ENCODE data around the gene KISS1.

KISS1 gene

GRCh38 chr1:204230211-204230610, 33.9 kb upstream of the KISS1 start:
- no peak overlapping the region for H3K4me3 ChIP-seq (ENCODE audit: low read depth, low read length)
- TF ChIP-seq CTCF (IDR thresholded peaks at IDR 0.05; ENCODE audit: borderline replicate concordance, insufficient read depth, low read depth, low read length): no peak

- TF ChIP-seq CTCF (IDR thresholded peaks at IDR 0.05; ENCODE audit: borderline replicate concordance, insufficient read depth, low read depth, low read length): no peak
- H3K4me3 ChIP-seq (ENCODE audit: low read depth, low read length): no peak overlapping the region
These were observed 32.6 kb upstream of the KISS1 start for GRCh38 chr1:204228896-204229295.

- no peak for TF ChIP-seq CTCF (IDR thresholded peaks at IDR 0.05; ENCODE audit: borderline replicate concordance, insufficient read depth, low read depth, low read length)
These were observed 31.9 kb upstream of the KISS1 start for GRCh38 chr1:204227996-204228785.

GRCh38 chr1:204227351-204227750, 31.1 kb upstream of the KISS1 start:
- no peak overlapping the region for H3K4me3 ChIP-seq (ENCODE audit: low read depth, low read length)
- no peak for TF ChIP-seq CTCF (IDR thresholded peaks at IDR 0.05; ENCODE audit: borderline replicate concordance, insufficient read depth, low read depth, low read length)

More at GRCh38 chr1:204227996-204228785, 31.9 kb upstream of the KISS1 start:
- H3K4me3 ChIP-seq (ENCODE audit: low read depth, low read length): no peak overlapping the region

- no peak for TF ChIP-seq CTCF (IDR thresholded peaks at IDR 0.05; ENCODE audit: borderline replicate concordance, insufficient read depth, low read depth, low read length)
- H3K4me3 ChIP-seq (ENCODE audit: low read depth, low read length): no peak overlapping the region
These were observed 29.8 kb upstream of the KISS1 start for GRCh38 chr1:204225841-204226735.

- no peak for TF ChIP-seq CTCF (IDR thresholded peaks at IDR 0.05; ENCODE audit: borderline replicate concordance, insufficient read depth, low read depth, low read length)
- no peak overlapping the region for H3K4me3 ChIP-seq (ENCODE audit: low read depth, low read length)
These were observed 28.4 kb upstream of the KISS1 start for GRCh38 chr1:204224655-204225054.
